Measurements from ENCODE around the gene CYP1A2. TPM values are rescaled to one million over a fixed set of nuclear protein-coding genes. Genes with fewer than 3 reads are reported as not detected.

The CYP1A2 gene
- total and polyA plus RNA-seq, 2 of the 13 experiments (the other 11 are each of a cell fraction or from before 2014, with no cell fraction given), result 0.07 TPM; not detected in 1

DNA sequence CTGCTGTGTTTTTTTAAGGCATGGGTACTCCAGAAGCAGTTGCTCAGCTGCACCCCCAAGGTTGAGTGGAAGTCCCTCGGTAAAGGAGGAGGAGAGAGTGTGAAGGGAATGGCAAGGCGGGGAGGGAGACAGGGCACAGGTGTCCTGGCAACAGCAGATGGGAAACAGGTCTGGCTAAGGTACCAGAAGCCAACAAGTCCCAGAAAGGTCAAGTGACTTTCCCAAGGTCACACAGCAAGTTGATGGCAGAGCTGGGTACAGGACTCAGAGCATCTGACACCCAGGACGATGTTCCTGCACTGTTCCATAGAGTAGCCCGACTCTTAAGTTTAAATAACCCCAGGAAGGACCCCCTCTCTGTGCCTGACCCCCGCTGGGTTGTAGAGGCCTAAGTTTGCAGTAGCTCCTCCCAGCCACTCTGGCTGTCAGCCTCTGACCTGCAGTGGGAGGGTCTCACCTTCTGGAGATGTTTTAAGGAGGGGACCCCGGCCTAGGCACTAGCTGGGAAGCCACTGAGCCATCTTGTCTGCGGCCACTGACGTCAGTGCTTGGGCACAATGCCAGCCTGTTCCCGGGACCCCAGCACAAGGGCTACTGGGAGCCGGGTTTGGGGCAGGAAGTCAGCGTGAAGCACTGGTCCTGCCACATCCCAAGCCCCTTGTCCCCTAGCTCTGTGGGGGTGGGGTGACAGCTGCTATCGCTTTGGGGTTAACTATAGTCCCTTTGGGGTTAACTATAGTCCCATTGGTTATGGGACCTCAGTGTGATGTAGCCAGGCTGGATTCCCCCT is 43.8 kb downstream of the CYP1A2 start:
- Histone ChIP-seq H2AFZ (ENCODE audit: low read length) (no peak overlapping the region), H3K4me2 (ENCODE audit: low read depth, low read length) (no peak overlapping the region), H3K9me3 (ENCODE audit: low read length) (no peaks in the 10 kb centered on the region), H3K36me3 (replicated peaks in 1 of 2; ENCODE audit: control insufficient read depth in 1 of 2, insufficient read depth in 2 of 2, low read length in 2 of 2) (peaks cover 8 to 16% of the 10 kb centered on the region in 2 experiments; a peak in 3 of 5 replicates), H3K4me1 (ENCODE audit: insufficient read depth, low read length) (peaks cover 22% of the 10 kb centered on the region), H3K4me3 (replicated peaks in 1 of 3; ENCODE audit: insufficient read depth in 1 of 3, low read depth in 2 of 3, low read length in 3 of 3) (no peak overlapping the region), H3K79me2 (ENCODE audit: insufficient read depth, low read length) (peaks cover 27% of the 10 kb centered on the region), H4K20me1 (ENCODE audit: insufficient read depth, low read length) (peaks cover 27% of the 10 kb centered on the region; the same call in 1 of the 2 replicates), H3K27ac (ENCODE audit: extremely low read length, insufficient read depth, low read length) (no peak overlapping the region), H3K27me3 (ENCODE audit: control insufficient read depth in 1 of 2, insufficient read depth in 2 of 2, low read length in 2 of 2) (no peaks in the 10 kb centered on the region), H3K9ac (ENCODE audit: insufficient read depth, low read depth, low read length) (no peak overlapping the region)
- intact Hi-C loops (cut with micrococcal nuclease; ENCODE audit: unreplicated experiment), result no loop called here
- 100% methylated on average over 4 of the region's 12 CpGs for WGBS (ENCODE audit: low lambda C conversion rate)
- DNase-seq (ENCODE audit: low spot score), result no peak
- in situ Hi-C loops (cut with HindIII; ENCODE audit: extremely low pct_ligation_motif_present, low pct_unique_long_range_greater_than_20kb), result no loop called here
- BruUV-seq (replicated peaks), result no TSS peak
- ATAC-seq, result no peak
- peak; percentile 83 for TF ChIP-seq ZNF768 (CRISPR knock-in tag; IDR thresholded peaks at IDR 0.05)
- no peak for TF ChIP-seq TAF15 (IDR thresholded peaks at IDR 0.05; ENCODE audit: low read depth, low read length, poor library complexity, severe bottlenecking)
- TF ChIP-seq, protein P1, sequence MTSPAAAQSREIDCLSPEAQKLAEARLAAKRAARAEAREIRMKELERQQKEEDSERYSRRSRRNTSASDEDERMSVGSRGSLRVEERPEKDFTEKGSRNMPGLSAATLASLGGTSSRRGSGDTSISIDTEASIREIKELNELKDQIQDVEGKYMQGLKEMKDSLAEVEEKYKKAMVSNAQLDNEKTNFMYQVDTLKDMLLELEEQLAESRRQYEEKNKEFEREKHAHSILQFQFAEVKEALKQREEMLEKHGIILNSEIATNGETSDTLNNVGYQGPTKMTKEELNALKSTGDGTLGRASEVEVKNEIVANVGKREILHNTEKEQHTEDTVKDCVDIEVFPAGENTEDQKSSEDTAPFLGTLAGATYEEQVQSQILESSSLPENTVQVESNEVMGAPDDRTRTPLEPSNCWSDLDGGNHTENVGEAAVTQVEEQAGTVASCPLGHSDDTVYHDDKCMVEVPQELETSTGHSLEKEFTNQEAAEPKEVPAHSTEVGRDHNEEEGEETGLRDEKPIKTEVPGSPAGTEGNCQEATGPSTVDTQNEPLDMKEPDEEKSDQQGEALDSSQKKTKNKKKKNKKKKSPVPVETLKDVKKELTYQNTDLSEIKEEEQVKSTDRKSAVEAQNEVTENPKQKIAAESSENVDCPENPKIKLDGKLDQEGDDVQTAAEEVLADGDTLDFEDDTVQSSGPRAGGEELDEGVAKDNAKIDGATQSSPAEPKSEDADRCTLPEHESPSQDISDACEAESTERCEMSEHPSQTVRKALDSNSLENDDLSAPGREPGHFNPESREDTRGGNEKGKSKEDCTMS (CRISPR knock-in tag; conservative IDR thresholded peaks at IDR 0.05), result no peak
- no peak for FAIRE-seq
- CTCF ChIA-PET (ENCODE audit: low intra/inter-chr PET ratio, low total read pairs), result no interaction called here
- POLR2A ChIA-PET, result interaction anchor here (0.6 to 3.7 kb wide), 3 partner anchors 9 to 194 kb away, joined by 3 to 13 read pairs (median 5); no protein-coding TSS in a partner anchor
